IMR-90 (cell line): ENCODE results near the gene ZNF775. TPM values are rescaled to one million over a fixed set of nuclear protein-coding genes. Genes with fewer than 3 reads are reported as not detected.

ENCODE experiments used
- ATAC-seq: fragments of 200-7000 bp; cut with Tn5 transposase; 2 replicates; pipeline ENCODE4 v1.9.1; 2020; ENCODE audit warnings: low read depth, mild to moderate bottlenecking, moderate library complexity
- BruUV-seq: library from RNA; stranded (reverse); fragments of 400-500 nt; replicated peaks from 2 replicates; lab custom pipeline; 2021; lab: Mats Ljungman, UMichigan
- CTCF ChIA-PET: fragments of 300-600 bp; formaldehyde crosslinking; extraction: SDS; loops from one replicate; lab custom pipeline; 2021; ENCODE audit warnings: antibody characterized with exemption; lab: Yijun Ruan, JAX
- POLR2A ChIA-PET: fragments of 300-600 bp; sonication (Branson Sonifier 250); formaldehyde crosslinking; loops from one replicate; lab custom pipeline; 2022; ENCODE audit warnings: antibody characterized with exemption; ENCODE audit not compliant: unreplicated experiment; lab: Charles Lee
- DNase-seq: peaks from one replicate; pipeline ENCODE4 v3.0.0; 2013
- H2AFZ ChIP-seq: replicated peaks from 2 replicates; pipeline ENCODE3; 2013; ENCODE audit warnings: low read length, mild to moderate bottlenecking; ENCODE audit not compliant: poor library complexity
- H2AK5ac ChIP-seq: 2 replicates; pipeline ENCODE4 v1.6.1; 2013; ENCODE audit warnings: low read depth, low read length, inconsistent platforms
- H2AK9ac ChIP-seq: replicated peaks from 2 replicates; pipeline ENCODE3; 2013; ENCODE audit warnings: mild to moderate bottlenecking, low read depth, low read length, moderate library complexity; ENCODE audit not compliant: poor library complexity
- H2BK120ac ChIP-seq: 2 replicates; pipeline ENCODE4 v1.6.1; 2013; ENCODE audit warnings: low read depth, low read length, inconsistent platforms
- H2BK15ac ChIP-seq: 3 replicates; pipeline ENCODE4 v1.6.1; 2013; ENCODE audit warnings: low read depth, low read length, inconsistent platforms
- H2BK20ac ChIP-seq: 2 replicates; pipeline ENCODE4 v1.6.1; 2013; ENCODE audit warnings: low read depth, mild to moderate bottlenecking, inconsistent platforms, low read length, moderate library complexity
- H2BK5ac ChIP-seq: 2 replicates; pipeline ENCODE4 v1.6.1; 2013; ENCODE audit warnings: mild to moderate bottlenecking, low read depth, low read length, inconsistent platforms; ENCODE audit not compliant: poor library complexity, severe bottlenecking
- H3K14ac ChIP-seq: replicated peaks from 2 replicates; pipeline ENCODE4 v1.6.1; 2013; ENCODE audit warnings: low read depth, low read length, inconsistent platforms
- H3K18ac ChIP-seq: 2 replicates; pipeline ENCODE4 v1.6.1; 2013; ENCODE audit warnings: low read depth, low read length, control low read depth
- H3K23ac ChIP-seq: 2 replicates; pipeline ENCODE4 v1.6.1; 2013; ENCODE audit warnings: low read depth, low read length, inconsistent platforms
- H3K27ac ChIP-seq: 2 replicates; pipeline ENCODE4 v1.5.1; 2013; ENCODE audit warnings: mild to moderate bottlenecking, control low read depth, low read length; ENCODE audit not compliant: insufficient read depth
- H3K27me3 ChIP-seq: 2 replicates; pipeline ENCODE4 v1.6.1; 2013; ENCODE audit warnings: low read length; ENCODE audit not compliant: control insufficient read depth, insufficient read depth
- H3K36me3 ChIP-seq: 2 replicates; pipeline ENCODE4 v1.6.1; 2013; ENCODE audit warnings: low read length, mixed read lengths; ENCODE audit not compliant: control insufficient read depth, insufficient read depth
- H3K4ac ChIP-seq: 2 replicates; pipeline ENCODE4 v1.6.1; 2013; ENCODE audit warnings: low read depth, low read length, inconsistent platforms
- H3K4me1 ChIP-seq: 2 replicates; pipeline ENCODE4 v1.6.1; 2013; ENCODE audit warnings: low read length, mixed read lengths; ENCODE audit not compliant: control insufficient read depth, insufficient read depth
- H3K4me2 ChIP-seq: 2 replicates; pipeline ENCODE4 v1.6.1; 2013; ENCODE audit warnings: low read depth, mild to moderate bottlenecking, control low read depth, low read length, moderate library complexity
- H3K4me3 ChIP-seq: 2 replicates; pipeline ENCODE4 v1.5.1; 2013; ENCODE audit warnings: low read depth, mild to moderate bottlenecking, control low read depth, low read length, moderate library complexity; ENCODE audit not compliant: insufficient read depth
- H3K56ac ChIP-seq: 2 replicates; pipeline ENCODE4 v1.6.1; 2013; ENCODE audit warnings: low read length, inconsistent platforms; ENCODE audit not compliant: insufficient read depth; ENCODE audit errors: extremely low read depth
- H3K79me1 ChIP-seq, 2 experiments: 2 replicates each; pipeline ENCODE4 v1.6.1; 2013; ENCODE audit warnings: low read length in 2 of 2, inconsistent platforms in 1 of 2, low read depth in 1 of 2
- H3K9ac ChIP-seq: 2 replicates; pipeline ENCODE4 v1.6.1; 2013; ENCODE audit warnings: low read depth, low read length, control low read depth
- H3K9me1 ChIP-seq: 2 replicates; pipeline ENCODE4 v1.6.1; 2013; ENCODE audit warnings: low read length, inconsistent platforms; ENCODE audit not compliant: insufficient read depth
- H3K9me3 ChIP-seq: 2 replicates; pipeline ENCODE4 v1.6.1; 2013; ENCODE audit warnings: low read length; ENCODE audit not compliant: control insufficient read depth, insufficient read depth
- H4K20me1 ChIP-seq: 2 replicates; pipeline ENCODE4 v1.6.1; 2013; ENCODE audit warnings: low read length, inconsistent platforms; ENCODE audit not compliant: insufficient read depth
- H4K5ac ChIP-seq: 2 replicates; pipeline ENCODE4 v1.6.1; 2013; ENCODE audit warnings: mild to moderate bottlenecking, low read depth, low read length, control low read depth
- H4K8ac ChIP-seq, 2 experiments: 2 replicates each; pipeline ENCODE4 v1.6.1; 2013; ENCODE audit warnings: low read depth in 2 of 2, low read length in 2 of 2, control low read depth in 1 of 2, inconsistent platforms in 1 of 2
- H4K91ac ChIP-seq: 2 replicates; pipeline ENCODE4 v1.6.1; 2013; ENCODE audit warnings: low read depth, low read length, inconsistent platforms; ENCODE audit not compliant: insufficient read depth
- BHLHE40 ChIP-seq: fragments of 150-350 bp; IDR thresholded peaks from 2 replicates; pipeline ENCODE4 v1.6.1; 2016; ENCODE audit warnings: mild to moderate bottlenecking, low read depth, low read length
- CEBPB ChIP-seq: IDR thresholded peaks from 2 replicates; pipeline ENCODE4 v1.6.1; 2012; ENCODE audit warnings: low read depth, low read length, improper control_type of control experiment
- CTCF ChIP-seq: conservative IDR thresholded peaks from 2 replicates; pipeline ENCODE4 v1.5.1; 2012; ENCODE audit warnings: mild to moderate bottlenecking, low read depth, low read length, improper control_type of control experiment
- ELK1 ChIP-seq: fragments of 150-350 bp; IDR thresholded peaks from 2 replicates; pipeline ENCODE4 v1.6.1; 2016; ENCODE audit warnings: low read depth, mild to moderate bottlenecking, low read length, moderate library complexity, borderline replicate concordance
- FOS ChIP-seq: fragments of 150-350 bp; IDR thresholded peaks from 2 replicates; pipeline ENCODE4 v1.6.1; 2016; ENCODE audit warnings: low read depth, low read length
- MAFK ChIP-seq: IDR thresholded peaks from 2 replicates; pipeline ENCODE4 v1.6.1; 2012; ENCODE audit warnings: low read depth, low read length, improper control_type of control experiment
- MAZ ChIP-seq: IDR thresholded peaks from 2 replicates; pipeline ENCODE4 v1.6.1; 2012; ENCODE audit warnings: low read depth, mild to moderate bottlenecking, low read length, improper control_type of control experiment, moderate library complexity, borderline replicate concordance
- NFE2L2 ChIP-seq: fragments of 150-350 bp; IDR thresholded peaks from 2 replicates; pipeline ENCODE4 v1.6.1; 2016; ENCODE audit warnings: low read depth, mild to moderate bottlenecking, low read length
- POLR2A ChIP-seq: IDR thresholded peaks from 2 replicates; pipeline ENCODE4 v1.6.1; 2012; ENCODE audit warnings: mild to moderate bottlenecking, low read depth, low read length
- RAD21 ChIP-seq: IDR thresholded peaks from 2 replicates; pipeline ENCODE4 v1.6.1; 2012; ENCODE audit warnings: low read length, improper control_type of control experiment
- RCOR1 ChIP-seq: IDR thresholded peaks from 2 replicates; pipeline ENCODE4 v1.6.1; 2012; ENCODE audit warnings: mild to moderate bottlenecking, low read length, improper control_type of control experiment; ENCODE audit not compliant: insufficient replicate concordance
- RFX5 ChIP-seq: IDR thresholded peaks from 2 replicates; pipeline ENCODE4 v1.8.0; 2012; ENCODE audit warnings: low read depth, mild to moderate bottlenecking, low read length, moderate library complexity
- SMC3 ChIP-seq: fragments of 150-350 bp; IDR thresholded peaks from 2 replicates; pipeline ENCODE4 v1.6.1; 2016; ENCODE audit warnings: low read depth, mild to moderate bottlenecking, antibody characterized with exemption, low read length, moderate library complexity
- USF2 ChIP-seq: fragments of 150-350 bp; IDR thresholded peaks from 2 replicates; pipeline ENCODE4 v1.6.1; 2017; ENCODE audit warnings: mild to moderate bottlenecking, antibody characterized with exemption, low read length, low read depth
- WGBS, 2 experiments: methylation state at CpG; one replicate each; pipeline versions ENCODE4 v1.1.5 to v1.1.7; 2013; ENCODE audit warnings: missing lambda C conversion rate in 2 of 2; ENCODE audit not compliant: insufficient read length in 1 of 2; ENCODE audit errors: extremely low coverage in 2 of 2; 5-methylcytosine and 5-hydroxymethylcytosine counted together
- dilution Hi-C: fragments of 300-500 bp; cut with HindIII; formaldehyde crosslinking; loops from one replicate; pipeline ENCODE4 v1.14.3; 2018; ENCODE audit warnings: low sequenced_read_pairs; ENCODE audit not compliant: unreplicated experiment
- in situ Hi-C: fragments of 300-500 bp; cut with MboI; formaldehyde crosslinking; loops from 3 replicates; pipeline ENCODE4 v1.14.3; 2019; ENCODE audit warnings: low sequenced_read_pairs, inconsistent platforms, mixed read lengths
- intact Hi-C: fragments of 100-400 bp; cut with micrococcal nuclease; formaldehyde crosslinking; loops from 2 replicates; pipeline ENCODE4 v1.10.0; 2022
- polyA plus RNA-seq, 3 experiments: library from polyadenylated mRNA; depleted of rRNA; stranded (reverse); fragments of >200 nt; gene quantifications; 2 replicates each; pipeline ENCODE4 v1.2.3, GENCODE V29; 2012; ENCODE audit warnings: low replicate concordance in 1 of 3
- total RNA-seq: library from RNA; depleted of rRNA; stranded (reverse); fragments of >200 nt; gene quantifications from 2 replicates; pipeline ENCODE4 v1.2.3, GENCODE V29; 2012

Gene ZNF775
- total and polyA plus RNA-seq, 2 of the 4 experiments (the other 2 are of a cell fraction) = 1.4 to 2.6 TPM

- no peak overlapping the region for H3K23ac ChIP-seq
- H3K79me1 ChIP-seq = peaks cover 0 to 3% of the 10 kb centered on the region in 2 experiments; a peak in 2 of 4 replicates
- H4K91ac ChIP-seq = no peak overlapping the region
- no peak overlapping the region for H3K4ac ChIP-seq
- no peak for TF ChIP-seq CTCF
- TF ChIP-seq RCOR1 = no peak
- TF ChIP-seq RAD21 = no peak
- TF ChIP-seq MAZ = no peak
- TF ChIP-seq POLR2A = no peak
- TF ChIP-seq CEBPB = no peak
- TF ChIP-seq SMC3 = no peak
- no peak for TF ChIP-seq MAFK
- TF ChIP-seq BHLHE40 = no peak
- TF ChIP-seq ELK1 = no peak
- TF ChIP-seq FOS = no peak
- no peak for TF ChIP-seq NFE2L2
- TF ChIP-seq RFX5 = no peak
- TF ChIP-seq USF2 = no peak
- no peak overlapping the region for H3K4me2 ChIP-seq
- H2AK5ac ChIP-seq = no peak overlapping the region
- no peak overlapping the region for H3K27ac ChIP-seq
- no peak overlapping the region for H3K4me3 ChIP-seq
- no peaks in the 10 kb centered on the region; the same call in 1 of the 2 replicates for H3K36me3 ChIP-seq
- WGBS, 2 experiments = no CpG with 5 or more reads among the region's 11 CpGs
- in situ Hi-C loops = loop anchor here (25.0 kb wide), 2 partner anchors 550 to 575 kb away; partner anchors contain the start of genes ATP6V0E2, KCNH2 and NOS3
- no peak overlapping the region for H2AFZ ChIP-seq
- intact Hi-C loops = no loop called here
- H2BK20ac ChIP-seq = no peak overlapping the region
- no peak overlapping the region for H3K56ac ChIP-seq
- ChIA-PET CTCF (interaction anchor here (0.5 kb wide), 1 partner anchor 56 kb away, joined by 3 read pairs; no protein-coding TSS in a partner anchor), POLR2A (no interaction called here)
- no peaks in the 10 kb centered on the region for H3K9me3 ChIP-seq
- H3K9ac ChIP-seq = no peak overlapping the region
- H4K20me1 ChIP-seq = no peaks in the 10 kb centered on the region; the same call in 1 of the 2 replicates
- DNase-seq = no peak
- H4K5ac ChIP-seq = no peak overlapping the region
- no peak overlapping the region for H3K14ac ChIP-seq
- no peak overlapping the region for H2BK5ac ChIP-seq
- BruUV-seq = no TSS peak
- H3K27me3 ChIP-seq = no peaks in the 10 kb centered on the region
- H4K8ac ChIP-seq = no peak overlapping the region
- H3K4me1 ChIP-seq = peaks cover 2% of the 10 kb centered on the region; the same call in 1 of the 2 replicates
- no peak overlapping the region for H2BK120ac ChIP-seq
- no peak for ATAC-seq
- dilution Hi-C loops = no loop called here
- H3K9me1 ChIP-seq = peaks cover 3% of the 10 kb centered on the region
- H2BK15ac ChIP-seq = no peak overlapping the region
- no peak overlapping the region for H2AK9ac ChIP-seq
- H3K18ac ChIP-seq = no peak overlapping the region
Measured at GRCh38 chr7:150412016-150412415, 32.9 kb downstream of the ZNF775 start.
